ENCODE measurements around the gene KLHDC4.
"Not testable (repeated sequence)": the region's sequence is repeated elsewhere in the genome, so short reads cannot be mapped to it uniquely, and the experiment has no call there.

KLHDC4 gene

DNA sequence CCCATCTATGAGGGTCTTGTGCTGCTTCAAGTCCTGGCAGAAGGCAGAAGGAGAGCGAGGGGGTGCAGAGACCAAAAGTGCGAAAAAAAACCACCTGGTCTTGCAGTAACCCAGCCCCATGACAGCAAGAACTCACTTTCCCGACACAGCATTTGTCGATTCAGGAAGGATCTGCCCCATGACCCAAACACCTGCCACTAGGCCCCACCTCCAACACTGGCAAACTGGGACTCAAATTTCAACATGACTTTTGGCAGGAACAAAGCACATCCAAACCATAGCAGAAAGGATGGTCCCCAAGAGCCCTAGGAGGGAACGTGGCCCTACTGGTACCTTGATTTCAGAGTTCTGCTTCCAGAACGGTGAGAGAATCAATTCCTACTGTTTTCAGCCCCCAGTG, 34.7 kb upstream of the KLHDC4 start:
- Histone ChIP-seq H3K36me3 (ENCODE audit: control insufficient read depth, insufficient read depth, low read length) (no peaks in the 10 kb centered on the region), H3K4me1 (ENCODE audit: control insufficient read depth, insufficient read depth, low read length) (no peaks in the 10 kb centered on the region), H3K9me3 (ENCODE audit: control insufficient read depth, low read length) (no peaks in the 10 kb centered on the region), H3K27me3 (ENCODE audit: control insufficient read depth, insufficient read depth, low read length) (no peaks in the 10 kb centered on the region), H3K4me3 (ENCODE audit: low read length) (no peak overlapping the region), H3K9ac (ENCODE audit: low read length) (no peak overlapping the region)

DNA sequence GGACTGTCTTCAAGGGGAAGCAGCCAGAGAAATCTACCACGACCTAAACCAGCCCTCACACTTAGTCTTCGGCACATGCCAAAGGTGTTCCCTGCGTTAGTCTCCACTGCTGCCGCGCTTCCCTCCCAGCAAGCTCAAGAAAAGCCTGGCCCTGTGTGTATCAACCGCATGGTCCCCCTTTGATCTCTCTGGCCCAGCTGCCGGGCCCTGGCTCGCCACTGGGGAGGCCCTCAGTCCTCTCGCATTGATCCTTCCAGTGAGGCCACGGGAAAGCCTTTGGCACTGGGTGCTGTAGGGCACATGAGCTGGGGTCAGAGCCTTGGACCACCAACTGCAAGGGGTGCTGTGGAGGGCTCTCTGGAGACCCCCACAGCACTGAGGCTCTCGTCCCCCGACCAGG, 29.6 kb upstream of the KLHDC4 start:
- Histone ChIP-seq H3K9ac (ENCODE audit: low read length) (no peak overlapping the region), H3K4me3 (ENCODE audit: low read length) (no peak overlapping the region), H3K9me3 (ENCODE audit: control insufficient read depth, low read length) (no peaks in the 10 kb centered on the region), H3K36me3 (ENCODE audit: control insufficient read depth, insufficient read depth, low read length) (no peaks in the 10 kb centered on the region), H3K27me3 (ENCODE audit: control insufficient read depth, insufficient read depth, low read length) (no peaks in the 10 kb centered on the region), H3K4me1 (ENCODE audit: control insufficient read depth, insufficient read depth, low read length) (no peaks in the 10 kb centered on the region)

- Histone ChIP-seq H3K27me3 (ENCODE audit: control insufficient read depth, insufficient read depth, low read length) (no peaks in the 10 kb centered on the region), H3K9me3 (ENCODE audit: control insufficient read depth, low read length) (no peaks in the 10 kb centered on the region), H3K9ac (ENCODE audit: low read length) (no peak overlapping the region), H3K4me1 (ENCODE audit: control insufficient read depth, insufficient read depth, low read length) (peaks cover 3% of the 10 kb centered on the region), H3K36me3 (ENCODE audit: control insufficient read depth, insufficient read depth, low read length) (no peaks in the 10 kb centered on the region), H3K4me3 (ENCODE audit: low read length) (no peak overlapping the region)
Measured at GRCh38 chr16:87794485-87795078, 28.8 kb upstream of the KLHDC4 start.

DNA sequence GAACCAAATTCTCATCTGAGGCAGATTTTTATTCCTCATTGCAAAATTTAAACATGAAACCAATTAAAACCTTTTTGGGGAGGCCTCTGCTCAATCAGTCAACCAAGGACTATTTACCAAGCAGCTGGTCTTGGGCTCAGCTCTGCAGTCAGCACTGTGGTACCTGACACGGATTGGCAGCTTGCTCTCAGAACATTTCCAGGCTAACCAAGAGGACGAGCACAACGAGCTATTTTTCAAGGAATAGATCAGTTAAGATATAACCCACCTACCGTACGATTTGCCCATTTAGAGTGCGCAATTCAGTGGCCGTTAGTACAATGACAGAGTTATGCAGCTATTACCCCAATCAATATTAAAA, 26.4 kb upstream of the KLHDC4 start:
- Histone ChIP-seq H3K36me3 (ENCODE audit: control insufficient read depth, insufficient read depth, low read length) (no peaks in the 10 kb centered on the region), H3K9me3 (ENCODE audit: control insufficient read depth, low read length) (no peaks in the 10 kb centered on the region), H3K27me3 (ENCODE audit: control insufficient read depth, insufficient read depth, low read length) (no peaks in the 10 kb centered on the region), H3K4me3 (ENCODE audit: low read length) (no peak overlapping the region), H3K9ac (ENCODE audit: low read length) (no peak overlapping the region), H3K4me1 (ENCODE audit: control insufficient read depth, insufficient read depth, low read length) (peaks cover 8% of the 10 kb centered on the region)

GRCh38 chr16:87791295-87792204, 25.8 kb upstream of the KLHDC4 start:
- Histone ChIP-seq H3K27me3 (ENCODE audit: control insufficient read depth, insufficient read depth, low read length) (no peaks in the 10 kb centered on the region), H3K9me3 (ENCODE audit: control insufficient read depth, low read length) (no peaks in the 10 kb centered on the region), H3K9ac (ENCODE audit: low read length) (no peak overlapping the region), H3K36me3 (ENCODE audit: control insufficient read depth, insufficient read depth, low read length) (no peaks in the 10 kb centered on the region), H3K4me1 (ENCODE audit: control insufficient read depth, insufficient read depth, low read length) (peaks cover 8% of the 10 kb centered on the region), H3K4me3 (ENCODE audit: low read length) (no peak overlapping the region)

DNA sequence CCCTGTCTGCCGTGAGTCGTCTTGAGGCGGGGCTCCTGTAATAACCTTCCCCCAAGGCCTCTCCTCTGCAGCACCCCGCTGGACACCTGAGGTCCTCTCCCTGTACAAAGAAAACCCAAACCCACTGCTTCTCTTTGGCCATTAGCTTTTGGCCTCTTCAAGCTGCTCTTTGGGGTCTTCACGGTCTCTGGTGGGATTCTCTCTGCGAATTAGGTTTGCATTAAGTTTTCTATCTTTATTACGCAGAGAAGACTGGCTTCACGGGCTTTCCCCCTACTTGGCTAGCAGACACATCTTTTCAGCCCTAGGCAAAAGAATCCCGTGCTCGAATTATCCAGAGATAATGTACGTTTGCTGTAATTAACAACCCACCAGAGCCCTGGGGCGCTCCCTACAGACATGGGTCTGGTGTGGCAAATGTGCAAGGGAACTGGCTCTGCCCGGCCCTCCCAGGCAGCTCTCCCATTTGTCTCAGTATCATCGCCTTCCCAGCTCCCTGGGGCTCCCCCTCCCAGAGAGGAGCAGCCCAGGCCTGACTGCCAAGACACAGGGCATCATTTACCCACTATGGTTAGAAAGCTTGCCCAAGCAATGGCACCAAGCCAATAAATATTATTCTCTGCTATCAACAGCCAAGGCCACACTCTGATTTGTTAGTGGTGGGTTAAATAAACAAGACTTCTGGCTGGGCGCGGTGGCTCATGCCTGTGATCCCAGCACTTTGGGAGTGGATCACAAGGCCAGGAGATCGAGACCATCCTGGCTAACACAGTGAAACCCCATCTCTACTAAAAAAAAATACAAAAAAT, 24.7 kb upstream of the KLHDC4 start:
- H3K36me3 ChIP-seq (ENCODE audit: control insufficient read depth, insufficient read depth, low read length): no peaks in the 10 kb centered on the region
- H3K9me3 ChIP-seq (ENCODE audit: control insufficient read depth, low read length): no peaks in the 10 kb centered on the region
- H3K4me3 ChIP-seq (ENCODE audit: low read length): no peak overlapping the region
- no peak overlapping the region for H3K9ac ChIP-seq (ENCODE audit: low read length)
- peaks cover 8% of the 10 kb centered on the region for H3K4me1 ChIP-seq (ENCODE audit: control insufficient read depth, insufficient read depth, low read length)
- H3K27me3 ChIP-seq (ENCODE audit: control insufficient read depth, insufficient read depth, low read length): no peaks in the 10 kb centered on the region

- Histone ChIP-seq H3K36me3 (ENCODE audit: control insufficient read depth, insufficient read depth, low read length) (no peaks in the 10 kb centered on the region), H3K9ac (ENCODE audit: low read length) (no peak overlapping the region), H3K4me3 (ENCODE audit: low read length) (no peak overlapping the region), H3K4me1 (ENCODE audit: control insufficient read depth, insufficient read depth, low read length) (peaks cover 8% of the 10 kb centered on the region), H3K9me3 (ENCODE audit: control insufficient read depth, low read length) (no peaks in the 10 kb centered on the region), H3K27me3 (ENCODE audit: control insufficient read depth, insufficient read depth, low read length) (no peaks in the 10 kb centered on the region)
Measured at GRCh38 chr16:87789437-87790291, 23.9 kb upstream of the KLHDC4 start.

GRCh38 chr16:87788730-87789436, 23.1 kb upstream of the KLHDC4 start:
- not testable (repeated sequence) for H3K9ac ChIP-seq (ENCODE audit: low read length); H3K4me3 ChIP-seq (ENCODE audit: low read length); H3K9me3 ChIP-seq (ENCODE audit: control insufficient read depth, low read length); H3K27me3 ChIP-seq (ENCODE audit: control insufficient read depth, insufficient read depth, low read length); H3K4me1 ChIP-seq (ENCODE audit: control insufficient read depth, insufficient read depth, low read length); H3K36me3 ChIP-seq (ENCODE audit: control insufficient read depth, insufficient read depth, low read length)

DNA sequence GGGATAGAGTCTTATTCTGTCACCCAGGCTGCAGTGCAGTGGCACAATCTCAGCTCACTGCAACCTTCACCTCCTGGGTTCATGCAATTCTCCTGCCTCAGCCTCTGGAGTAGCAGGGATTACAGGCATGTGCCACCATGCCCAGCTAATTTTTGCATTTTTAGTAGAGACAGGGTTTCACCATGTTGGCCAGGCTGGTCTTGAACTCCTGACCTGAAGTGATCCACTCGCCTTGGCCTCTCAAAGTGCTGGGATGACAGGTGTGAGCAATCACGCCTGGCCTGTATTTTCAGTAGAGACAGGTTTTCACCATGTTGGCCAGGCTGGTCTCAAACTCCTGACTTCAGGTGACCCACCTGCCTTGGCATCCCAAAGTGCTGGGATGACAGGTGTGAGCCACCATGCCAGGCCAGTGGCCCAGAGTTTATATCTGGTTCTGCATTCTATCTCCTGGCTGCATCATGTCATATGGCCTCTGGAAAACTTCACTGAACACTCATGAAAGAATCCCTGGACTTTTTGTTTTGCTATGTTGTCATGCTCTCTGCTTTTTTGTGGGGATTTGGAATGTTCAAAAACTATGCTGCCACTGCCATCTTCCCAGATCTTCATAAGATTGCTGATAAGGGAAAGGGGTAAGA, 21.8 kb upstream of the KLHDC4 start:
- H3K36me3 ChIP-seq (ENCODE audit: control insufficient read depth, insufficient read depth, low read length); H3K9me3 ChIP-seq (ENCODE audit: control insufficient read depth, low read length); H3K4me3 ChIP-seq (ENCODE audit: low read length); H3K9ac ChIP-seq (ENCODE audit: low read length); H3K4me1 ChIP-seq (ENCODE audit: control insufficient read depth, insufficient read depth, low read length); H3K27me3 ChIP-seq (ENCODE audit: control insufficient read depth, insufficient read depth, low read length): not testable (repeated sequence)

DNA sequence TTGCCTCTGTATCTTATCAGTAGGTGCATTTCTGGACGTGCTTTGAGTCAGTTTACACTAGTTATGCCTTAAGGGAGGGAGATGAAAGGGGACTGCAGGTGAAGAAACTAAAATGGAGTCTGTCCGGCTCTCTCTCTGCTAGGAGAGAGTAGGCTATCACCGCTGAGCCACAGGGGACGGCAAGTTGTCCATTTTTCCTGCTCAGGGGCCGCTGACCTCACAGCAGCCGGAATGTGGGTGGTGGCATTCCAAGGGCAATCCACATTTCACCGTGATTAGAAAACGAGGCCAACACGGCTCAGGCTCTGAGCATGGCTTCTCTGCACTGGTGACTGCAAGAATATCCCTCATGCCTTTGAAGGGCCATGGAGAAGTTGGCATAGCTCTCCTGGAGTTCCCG, 19.0 kb upstream of the KLHDC4 start:
- no peak overlapping the region for H3K4me3 ChIP-seq (ENCODE audit: low read length)
- peaks cover 7% of the 10 kb centered on the region for H3K4me1 ChIP-seq (ENCODE audit: control insufficient read depth, insufficient read depth, low read length)
- no peaks in the 10 kb centered on the region for H3K9me3 ChIP-seq (ENCODE audit: control insufficient read depth, low read length)
- H3K9ac ChIP-seq (ENCODE audit: low read length): no peak overlapping the region
- no peaks in the 10 kb centered on the region for H3K36me3 ChIP-seq (ENCODE audit: control insufficient read depth, insufficient read depth, low read length)
- H3K27me3 ChIP-seq (ENCODE audit: control insufficient read depth, insufficient read depth, low read length): no peaks in the 10 kb centered on the region

- H3K9ac ChIP-seq (ENCODE audit: low read length): no peak overlapping the region
- H3K9me3 ChIP-seq (ENCODE audit: control insufficient read depth, low read length): no peaks in the 10 kb centered on the region
- H3K4me3 ChIP-seq (ENCODE audit: low read length): no peak overlapping the region
- H3K36me3 ChIP-seq (ENCODE audit: control insufficient read depth, insufficient read depth, low read length): no peaks in the 10 kb centered on the region
- H3K4me1 ChIP-seq (ENCODE audit: control insufficient read depth, insufficient read depth, low read length): peaks cover 20% of the 10 kb centered on the region
- no peaks in the 10 kb centered on the region for H3K27me3 ChIP-seq (ENCODE audit: control insufficient read depth, insufficient read depth, low read length)
Measured at GRCh38 chr16:87782033-87782432, 16.2 kb upstream of the KLHDC4 start.
